Skin epidermis (tissue), 12 donors: ENCODE results near the gene TSPAN18.

Experiments used
- H3K27ac ChIP-seq, 21 experiments: fragments of 200-600 bp; sonication (generic) in 11 of 21; one replicate each; pipeline ENCODE4 v1.5.0; 2020; ENCODE audit warnings: mild to moderate bottlenecking in 3 of 21, inconsistent platforms in 2 of 21, moderate library complexity in 2 of 21
- H3K4me3 ChIP-seq, 7 experiments: fragments of 200-600 bp; sonication (generic) in 2 of 7; one replicate each; pipeline ENCODE4 v1.5.0; 2020; ENCODE audit warnings: inconsistent platforms in 2 of 7, mild to moderate bottlenecking in 2 of 7, moderate library complexity in 1 of 7

Gene TSPAN18, protein sequence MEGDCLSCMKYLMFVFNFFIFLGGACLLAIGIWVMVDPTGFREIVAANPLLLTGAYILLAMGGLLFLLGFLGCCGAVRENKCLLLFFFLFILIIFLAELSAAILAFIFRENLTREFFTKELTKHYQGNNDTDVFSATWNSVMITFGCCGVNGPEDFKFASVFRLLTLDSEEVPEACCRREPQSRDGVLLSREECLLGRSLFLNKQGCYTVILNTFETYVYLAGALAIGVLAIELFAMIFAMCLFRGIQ

DNA sequence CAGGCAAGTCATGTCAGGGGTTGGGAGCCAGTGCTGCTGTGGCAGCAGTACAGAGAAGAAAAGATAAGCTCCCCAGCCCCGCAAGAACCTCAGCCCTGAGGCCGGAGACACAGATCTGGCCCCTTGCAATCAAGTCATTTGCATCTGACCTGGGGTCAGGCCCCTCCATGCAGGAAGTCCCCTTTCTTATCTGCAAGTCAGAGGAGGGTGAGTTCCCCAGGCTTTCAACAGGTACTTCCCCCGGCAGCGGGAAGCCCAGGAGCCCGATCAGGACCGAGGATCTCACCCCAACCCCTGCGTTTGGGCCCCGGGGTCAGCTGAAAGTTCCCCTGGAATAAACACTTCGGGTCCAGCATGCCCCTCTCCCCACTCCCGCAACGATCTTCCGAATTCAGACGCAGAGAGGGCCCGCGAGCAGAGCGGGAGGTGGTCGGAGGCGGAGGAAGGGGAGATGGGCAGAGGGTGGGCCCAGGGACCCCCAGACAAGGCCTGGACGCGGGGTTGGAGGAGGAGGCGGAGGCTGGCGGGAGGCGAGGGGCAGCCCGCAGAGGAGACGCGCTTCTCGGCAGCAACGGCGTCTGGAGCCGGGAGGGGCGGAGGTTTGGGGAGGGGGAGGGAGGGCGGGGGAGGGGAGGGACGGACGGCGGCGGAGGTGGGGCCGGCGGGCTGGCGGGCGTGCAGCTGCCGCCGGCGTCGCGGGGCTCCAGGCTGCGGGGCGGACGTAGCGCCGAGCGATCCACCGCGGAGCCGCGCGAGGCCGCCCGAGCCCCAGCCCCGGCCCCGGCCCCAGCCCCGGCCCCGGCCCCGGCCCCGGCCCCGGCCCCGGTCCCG, at the start of gene TSPAN18:
TSPAN18 (plus strand) TSS at position 680 of the 831 bp plus-strand sequence. CDS start 179,455 bp downstream, outside the sequence.
- Histone ChIP-seq H3K27ac (peak within 1 kb of the TSS; percentile 27 to 88 (median 75)), H3K4me3 (peak within 1 kb of the TSS; percentile 41 to 78 (median 57))

DNA sequence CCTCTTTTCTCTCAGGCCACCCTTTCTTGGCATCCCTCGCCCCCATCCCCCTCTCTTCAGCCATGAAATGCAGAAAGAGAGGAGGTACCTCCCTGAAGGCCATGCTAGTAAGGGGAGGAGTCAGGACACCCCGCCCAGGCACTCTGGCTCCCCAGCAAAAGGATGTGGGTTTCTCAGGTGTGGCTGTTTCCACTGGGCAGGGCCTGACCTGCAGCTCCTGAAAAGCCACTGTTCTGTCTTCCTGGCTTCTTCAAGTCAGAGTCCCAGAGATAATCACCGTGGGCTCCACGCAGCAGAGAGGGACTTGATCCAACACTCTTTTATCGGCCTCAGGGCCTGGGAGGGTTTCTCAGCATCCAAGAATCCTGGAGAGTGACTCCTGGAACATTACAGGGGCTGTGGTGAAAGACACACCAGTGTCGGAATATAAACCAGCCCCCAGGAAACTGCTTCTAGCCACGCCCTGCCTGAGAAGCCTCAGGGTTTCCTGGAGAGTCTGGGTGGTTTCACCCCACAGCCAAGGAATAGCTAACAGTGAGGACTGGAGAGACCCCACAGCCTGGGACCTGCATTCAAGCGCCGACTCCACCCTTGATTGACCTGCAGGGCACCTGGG, 45.7 kb upstream of the TSPAN18 start:
- no peak overlapping the region for H3K4me3 ChIP-seq

DNA sequence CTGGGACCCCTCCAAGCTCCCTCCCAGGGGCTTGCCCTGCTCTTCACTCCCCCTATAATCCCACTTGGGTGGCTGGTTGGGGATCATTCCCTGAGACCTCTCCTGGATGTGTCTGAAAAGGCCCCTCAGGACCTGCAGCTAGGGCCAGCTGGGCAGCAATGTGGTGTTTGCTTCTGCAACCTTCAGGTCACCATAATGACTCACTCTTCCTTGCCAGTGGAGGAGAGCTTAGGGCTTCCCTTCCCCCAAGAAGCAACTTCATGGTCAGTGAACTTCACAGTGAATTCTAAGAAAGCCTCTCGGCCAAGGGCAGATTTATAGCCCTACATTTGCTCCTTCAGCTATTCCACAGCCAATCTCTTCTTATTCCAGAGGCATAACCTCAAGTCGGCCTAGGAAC, 45.1 kb upstream of the TSPAN18 start:
- H3K4me3 ChIP-seq = no peak overlapping the region

More for the DNA sequence above, 45.7 kb upstream of the TSPAN18 start:
- H3K27ac ChIP-seq = peak overlapping the region in 4 of 21 experiments; percentile 2 to 70 (median 26)

DNA sequence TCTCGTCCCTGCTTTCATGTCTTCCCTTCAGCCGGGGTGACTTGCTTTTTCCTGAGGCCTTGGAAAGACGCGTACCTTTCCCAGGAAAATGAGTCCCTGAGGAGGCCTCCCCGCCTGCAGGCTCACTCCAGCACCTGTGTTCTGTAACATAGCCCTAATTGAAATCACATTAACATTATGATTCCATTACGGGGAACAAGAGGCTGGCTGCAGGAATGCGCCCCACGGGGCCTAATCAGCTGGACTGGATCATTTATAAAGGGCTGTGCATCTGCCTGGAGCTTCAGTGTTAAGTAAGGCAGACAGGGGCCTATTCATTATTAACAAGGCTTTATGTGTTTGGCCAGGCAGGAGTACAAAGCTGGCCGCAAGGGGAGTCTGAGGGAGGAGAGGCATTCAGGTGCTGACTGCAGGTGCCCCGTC, 41.9 kb upstream of the TSPAN18 start:
- Histone ChIP-seq H3K27ac (no peak overlapping the region), H3K4me3 (no peak overlapping the region)

More for the DNA sequence above, 45.1 kb upstream of the TSPAN18 start:
- peak overlapping the region in 3 of 21 experiments; percentile 2 to 70 (median 35) for H3K27ac ChIP-seq

DNA sequence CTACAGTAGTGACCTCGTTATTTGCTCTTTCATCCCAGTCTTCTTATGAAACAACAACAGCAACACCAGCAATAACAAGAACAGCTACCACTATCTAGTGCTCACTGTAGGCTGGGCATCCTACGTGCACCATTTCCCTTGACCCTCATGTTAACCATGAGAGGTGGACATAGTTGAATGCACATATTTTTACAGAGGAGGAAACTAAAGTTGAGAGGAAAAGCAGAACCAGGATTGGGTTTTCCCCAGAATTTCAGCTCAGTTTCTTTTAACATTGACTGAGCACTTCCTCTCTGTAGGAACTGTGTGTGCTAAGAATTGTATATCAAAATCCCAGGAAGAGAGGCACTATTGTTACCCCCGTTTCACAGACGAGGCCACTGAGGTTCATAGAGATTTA, 39.4 kb upstream of the TSPAN18 start:
- H3K4me3 ChIP-seq = no peak overlapping the region
- no peak overlapping the region for H3K27ac ChIP-seq

DNA sequence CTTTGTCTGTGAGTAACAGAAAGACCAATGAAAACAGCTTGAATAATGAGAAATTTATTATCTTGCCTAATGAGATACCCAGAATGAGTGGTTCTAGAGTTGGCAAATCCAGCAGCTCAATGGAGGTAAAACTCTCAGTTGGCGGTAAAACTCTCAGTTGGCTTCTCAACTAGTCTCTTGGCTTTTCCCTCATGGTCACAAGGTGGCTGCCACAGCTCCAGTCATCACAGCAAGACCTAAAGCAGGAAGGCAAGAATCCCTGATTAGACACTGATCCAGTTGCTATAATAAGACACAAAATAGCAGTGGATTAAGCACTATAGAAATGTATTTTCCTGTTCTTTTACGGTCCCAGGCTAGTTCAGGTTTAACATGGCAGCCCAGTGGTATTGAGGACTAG, 37.5 kb upstream of the TSPAN18 start:
- Histone ChIP-seq H3K27ac (no peak overlapping the region), H3K4me3 (no peak overlapping the region)

DNA sequence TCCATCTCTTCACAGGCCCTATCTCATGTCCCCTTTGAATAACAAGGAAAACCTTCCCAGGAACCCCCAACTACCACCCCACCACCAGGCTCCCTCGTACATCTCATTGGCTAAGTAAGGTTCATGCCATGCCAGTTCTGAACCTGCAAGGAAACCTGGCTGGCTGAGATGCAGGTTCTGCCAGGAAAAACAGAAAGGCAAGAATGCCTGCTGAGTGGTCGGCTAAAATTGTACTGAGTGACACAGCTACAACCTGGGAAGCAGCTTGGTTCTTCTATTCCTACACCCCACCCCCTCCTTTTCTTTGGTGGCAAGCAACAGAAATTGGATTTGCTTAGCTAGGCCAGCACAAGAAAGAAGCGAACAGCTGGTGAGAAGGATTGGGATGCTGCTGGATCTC, 36.1 kb upstream of the TSPAN18 start:
- Histone ChIP-seq H3K27ac (no peak overlapping the region), H3K4me3 (no peak overlapping the region)

DNA sequence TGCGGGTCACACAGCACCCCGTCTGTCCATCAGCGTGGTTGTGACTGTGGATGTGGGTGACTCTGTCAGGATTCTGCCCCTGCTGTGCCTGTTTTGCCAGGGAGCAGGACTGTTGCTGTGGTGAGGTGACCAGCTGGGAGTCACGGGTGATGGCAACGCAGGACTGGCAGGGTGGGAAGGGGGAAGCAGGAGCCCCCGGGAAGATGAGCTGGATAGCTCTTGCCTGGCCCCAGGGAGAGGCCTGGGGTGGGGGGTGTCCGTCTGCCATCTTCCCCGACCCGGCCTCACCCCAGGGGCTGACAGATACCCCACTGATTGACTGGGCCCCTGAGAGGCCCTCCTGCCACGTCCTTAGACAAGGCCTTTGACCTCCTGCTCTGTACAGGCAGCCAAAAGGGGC, 34.3 kb upstream of the TSPAN18 start:
- no peak overlapping the region for H3K27ac ChIP-seq

DNA sequence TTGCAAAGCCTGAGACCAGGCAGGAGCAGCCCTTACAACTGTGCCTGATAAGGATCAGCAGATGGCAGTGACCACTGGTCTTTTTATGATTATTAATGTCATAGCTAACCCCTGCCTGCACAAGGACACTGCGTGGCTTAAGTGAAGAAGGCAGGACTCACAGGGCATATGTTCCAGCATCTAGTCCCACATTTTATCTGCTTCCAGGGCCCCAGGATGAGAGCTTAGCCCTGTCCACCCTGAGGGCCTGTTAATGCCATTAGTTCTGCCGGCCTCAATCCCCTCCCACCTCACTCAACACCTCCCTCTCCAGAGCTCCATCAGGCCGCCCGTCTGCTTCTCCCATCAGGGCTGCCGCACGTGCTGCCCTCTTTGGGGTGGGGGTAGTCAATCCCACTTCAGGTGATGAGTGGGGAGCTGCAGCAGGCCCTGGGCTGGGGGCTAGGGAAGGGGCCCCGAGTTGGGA, 33.1 kb upstream of the TSPAN18 start:
- H3K4me3 ChIP-seq = no peak overlapping the region
- H3K27ac ChIP-seq = no peak overlapping the region

More for the DNA sequence above, 34.3 kb upstream of the TSPAN18 start:
- H3K4me3 ChIP-seq = no peak overlapping the region

DNA sequence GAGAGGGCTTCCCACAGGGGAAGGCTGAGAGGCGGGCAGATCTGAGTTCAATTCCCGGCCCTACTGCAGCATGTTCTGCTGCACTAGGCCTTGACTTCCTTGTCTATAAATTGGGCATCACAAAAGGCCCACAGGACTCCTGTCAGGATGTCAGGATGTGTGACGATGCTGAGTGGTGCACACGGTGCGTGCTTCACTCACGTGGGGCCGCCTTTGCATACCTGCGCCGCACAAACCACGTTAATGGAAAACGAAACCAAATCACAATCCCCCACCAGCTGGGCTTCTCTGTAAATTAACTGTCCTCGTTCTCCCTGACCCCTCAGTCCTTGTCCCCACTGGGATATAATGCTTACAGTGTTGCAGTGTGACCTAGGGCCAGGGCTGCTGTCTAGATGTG, 32.3 kb upstream of the TSPAN18 start:
- Histone ChIP-seq H3K27ac (no peak overlapping the region), H3K4me3 (no peak overlapping the region)

DNA sequence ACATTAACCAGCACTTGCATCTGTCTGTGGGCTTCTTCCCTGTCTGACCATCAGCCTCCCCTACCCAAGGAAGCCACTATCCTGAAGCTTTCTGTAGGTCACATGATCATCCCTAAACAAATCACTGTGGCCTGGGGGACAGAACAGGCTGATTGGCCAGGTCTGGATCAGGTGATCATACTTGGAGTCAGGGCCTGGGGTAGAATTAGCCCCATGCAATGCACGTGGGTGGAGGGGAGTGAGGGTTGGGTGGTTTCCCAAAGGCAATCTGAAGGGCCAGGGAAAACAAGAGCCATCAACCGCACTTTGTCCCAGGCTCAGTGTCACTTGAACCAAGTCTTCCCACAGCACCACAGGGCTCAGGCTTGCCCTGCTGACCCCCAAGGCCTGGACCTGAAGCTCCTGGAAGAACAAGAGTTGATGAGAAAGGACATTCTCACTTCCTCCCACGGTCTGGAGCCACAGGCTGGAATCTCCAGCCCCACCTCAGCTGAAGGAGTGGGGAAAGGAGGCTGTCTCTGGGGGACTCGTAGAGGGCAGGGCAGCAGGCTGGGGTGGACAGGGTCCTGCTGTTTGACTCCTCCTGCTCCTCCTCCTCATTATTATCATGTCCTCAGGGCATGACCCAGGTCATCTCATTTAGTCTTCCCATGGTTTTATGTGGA, 31.5 kb upstream of the TSPAN18 start:
- Histone ChIP-seq H3K4me3 (no peak overlapping the region), H3K27ac (no peak overlapping the region)

DNA sequence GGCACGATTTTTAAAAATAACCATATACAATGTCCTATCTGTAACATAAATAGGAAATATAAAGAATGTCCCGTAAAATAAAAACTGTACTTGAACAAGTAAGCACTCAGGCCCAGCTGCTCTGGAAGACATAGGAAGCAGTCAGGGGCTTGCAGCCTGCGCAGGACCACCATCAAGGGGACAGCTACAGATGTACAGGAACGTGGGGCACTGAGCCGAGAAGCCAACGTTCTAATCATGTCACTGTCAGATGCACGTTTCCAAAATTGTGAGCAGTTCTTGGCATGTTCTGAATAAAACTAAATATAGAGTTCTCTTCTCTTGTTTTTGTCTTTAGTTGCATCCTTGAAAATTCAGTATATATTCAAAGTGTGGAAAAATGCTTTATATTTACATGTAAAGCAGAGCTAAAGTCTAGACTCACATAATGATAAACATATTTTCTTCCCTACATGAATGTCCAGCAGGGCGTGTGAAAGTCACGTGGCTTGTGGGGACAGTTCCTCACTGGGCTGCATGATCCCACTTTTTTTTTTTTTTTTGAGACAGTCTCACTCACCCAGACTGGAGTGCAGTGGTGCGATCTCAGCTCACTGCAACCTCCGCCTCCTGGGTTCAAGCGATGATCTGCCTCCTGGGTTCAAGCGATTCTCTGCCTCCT, 28.4 kb upstream of the TSPAN18 start:
- Histone ChIP-seq H3K4me3 (no peak overlapping the region), H3K27ac (no peak overlapping the region)

DNA sequence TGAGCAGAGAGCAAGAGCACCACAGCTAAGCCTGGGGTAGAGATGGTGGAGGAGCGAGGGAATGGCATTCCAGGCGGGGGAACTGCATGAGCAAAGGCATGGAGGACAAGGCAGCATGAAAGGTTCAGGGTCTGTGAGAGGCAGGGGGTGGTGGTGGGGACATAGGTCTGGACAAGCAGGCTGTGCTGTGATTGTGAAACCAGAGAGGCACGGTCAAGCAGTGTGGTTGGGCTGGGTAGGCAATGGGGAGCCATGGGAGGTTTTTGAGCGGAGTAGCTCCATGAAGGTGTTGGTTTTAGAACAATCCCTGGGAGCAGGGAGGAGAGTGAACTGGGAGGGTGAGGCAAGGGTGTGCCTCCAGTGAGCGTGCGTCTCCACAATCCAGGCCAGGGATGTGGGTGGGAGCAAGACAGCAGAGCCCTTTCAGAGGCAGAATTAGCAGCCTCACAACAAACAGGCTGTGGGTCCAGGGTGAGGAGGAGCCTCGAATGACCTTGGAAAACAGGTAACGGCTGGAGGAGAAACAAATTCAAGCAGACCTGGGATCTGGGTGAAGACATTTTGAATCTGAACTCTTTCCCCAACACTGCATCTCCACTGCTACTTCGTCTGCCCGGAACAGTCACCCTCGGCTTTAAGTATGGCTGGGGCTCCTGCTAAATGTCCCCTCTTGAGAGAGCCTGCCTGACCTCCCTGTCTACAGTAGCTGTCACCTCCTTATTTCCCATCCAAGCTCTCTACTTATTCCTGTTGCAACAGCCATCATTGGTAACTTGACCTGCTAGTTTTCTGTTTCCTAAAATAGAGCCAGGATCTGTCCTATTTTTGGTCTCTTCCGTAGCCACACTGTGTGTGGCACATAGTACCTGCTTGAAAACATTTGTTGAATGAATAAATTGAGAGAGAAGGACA, 27.0 kb upstream of the TSPAN18 start:
- Histone ChIP-seq H3K4me3 (no peak overlapping the region), H3K27ac (no peak overlapping the region)

DNA sequence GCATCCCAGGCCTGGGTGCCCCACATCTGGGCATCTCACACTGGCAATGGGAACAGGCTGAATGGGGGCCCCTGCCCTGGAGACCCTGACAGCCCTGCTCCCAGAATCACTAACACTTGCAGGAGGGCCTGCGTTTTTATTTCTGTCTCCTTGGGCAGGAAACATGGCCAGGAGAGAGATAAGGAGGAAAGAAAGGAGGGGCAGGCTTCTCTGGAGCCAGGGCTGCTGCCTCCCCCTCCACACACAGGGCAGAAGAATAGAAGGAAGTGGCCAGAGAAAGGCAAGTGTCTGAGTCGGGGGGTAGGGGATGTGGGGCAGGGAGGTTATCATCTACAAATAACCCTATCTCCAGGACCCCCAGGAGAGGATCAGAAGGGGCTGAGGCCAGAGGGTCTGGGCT, 25.5 kb upstream of the TSPAN18 start:
- H3K27ac ChIP-seq = no peak overlapping the region
- H3K4me3 ChIP-seq = no peak overlapping the region

DNA sequence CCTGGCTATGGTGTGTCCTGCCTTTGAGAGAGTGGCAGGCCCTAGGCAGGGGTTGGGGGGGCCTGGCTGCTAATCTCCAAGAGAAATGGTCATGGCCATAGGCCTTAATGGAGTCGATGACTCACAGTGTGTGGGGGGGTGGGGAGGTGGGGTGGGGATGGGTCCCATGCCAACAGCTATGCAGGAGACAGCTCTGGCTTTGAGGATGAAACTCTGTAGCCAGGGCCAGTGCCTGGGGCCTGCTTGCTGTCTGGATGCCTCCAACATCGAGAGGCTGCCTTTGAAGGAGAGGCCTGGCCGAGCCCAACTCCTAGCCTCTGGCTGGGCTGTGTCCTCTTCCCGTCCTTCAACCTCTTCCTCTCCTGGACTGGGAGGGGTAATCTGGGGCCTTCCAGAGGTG, 23.9 kb upstream of the TSPAN18 start:
- Histone ChIP-seq H3K4me3 (no peak overlapping the region), H3K27ac (peak overlapping the region in 1 of 21 experiments; percentile 44)

DNA sequence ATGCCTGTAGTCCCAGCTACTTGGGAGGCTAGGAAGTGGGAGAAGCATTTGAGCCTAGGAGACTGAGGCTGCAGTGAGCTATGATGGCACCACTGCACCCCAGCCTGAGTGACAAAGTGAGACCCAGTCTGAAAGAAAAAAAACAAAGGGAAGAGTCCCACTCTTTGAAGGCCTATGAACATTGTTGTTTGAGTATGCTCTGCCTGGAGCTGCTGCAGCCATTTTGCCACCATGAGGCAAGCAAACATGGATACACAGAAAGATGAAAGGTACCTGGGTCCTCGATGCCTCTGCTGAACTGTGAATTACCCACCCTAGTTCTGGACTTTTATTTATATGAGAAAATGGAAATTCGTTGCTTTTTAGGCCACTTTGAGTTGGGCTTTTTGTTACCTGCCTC, 19.7 kb upstream of the TSPAN18 start:
- Histone ChIP-seq H3K4me3 (no peak overlapping the region), H3K27ac (no peak overlapping the region)

DNA sequence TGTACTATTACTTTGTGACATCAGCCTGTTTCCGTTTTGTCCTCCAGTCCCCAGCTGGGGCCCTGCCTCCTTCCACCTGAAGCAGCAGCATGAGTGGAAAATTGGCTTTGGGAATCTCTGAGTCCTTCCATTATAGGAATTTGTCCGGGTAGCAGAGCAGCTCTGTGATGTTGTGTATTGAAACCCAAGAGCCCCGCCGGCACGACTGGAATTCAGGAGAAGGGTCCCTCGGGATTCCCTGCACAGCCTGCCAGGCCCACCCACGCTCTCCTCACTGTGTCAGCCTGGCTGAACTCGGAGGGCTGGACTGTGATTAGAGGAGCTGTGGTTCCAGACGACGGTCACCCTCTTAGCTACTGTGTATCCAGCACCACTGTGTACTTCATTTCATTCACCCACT, 18.8 kb upstream of the TSPAN18 start:
- Histone ChIP-seq H3K27ac (no peak overlapping the region), H3K4me3 (no peak overlapping the region)

DNA sequence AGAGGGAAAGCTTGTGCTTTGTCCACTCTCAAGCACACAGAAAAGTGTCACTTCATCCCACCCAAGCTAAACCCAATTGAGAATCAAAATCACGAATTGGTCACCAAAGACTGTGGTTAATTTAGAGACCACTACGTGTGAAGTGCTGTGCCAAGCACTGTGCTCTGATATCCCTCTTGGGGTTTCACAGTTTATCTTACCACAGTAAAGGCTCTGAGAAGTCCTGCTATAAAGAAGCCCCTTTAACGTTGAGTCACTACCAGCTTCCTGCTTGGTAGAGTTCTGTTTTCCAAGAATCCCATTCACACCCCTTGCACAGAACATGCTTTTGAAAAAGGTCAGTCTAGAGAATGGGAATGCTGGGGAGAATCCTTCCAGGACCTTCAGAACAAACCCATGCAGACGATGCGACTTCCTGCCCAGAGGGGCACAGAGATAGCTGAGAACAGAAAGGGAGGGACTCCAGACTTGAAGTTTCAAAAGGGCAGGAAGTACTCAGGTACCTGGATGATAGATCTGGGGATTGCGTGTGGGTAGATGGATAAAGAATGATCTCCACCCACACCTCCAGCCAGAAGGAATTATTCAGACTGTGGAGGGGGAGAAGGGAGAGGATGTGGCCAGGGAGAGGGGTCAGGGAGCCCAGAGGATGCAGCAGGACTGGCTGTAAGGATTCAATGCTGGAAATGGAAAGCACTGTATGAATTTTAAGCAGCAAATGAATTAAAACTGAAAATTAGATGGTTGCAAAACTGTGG, 18.1 kb upstream of the TSPAN18 start:
- no peak overlapping the region for H3K27ac ChIP-seq
- no peak overlapping the region for H3K4me3 ChIP-seq
